Ishikawa (cell line): ENCODE results near the gene ZRANB1.

Source experiments
- CEBPB ChIP-seq: IDR thresholded peaks from 2 replicates; pipeline ENCODE4 v1.6.1; 2012
- EP300 ChIP-seq: IDR thresholded peaks from 2 replicates; pipeline ENCODE4 v1.6.1; 2012; ENCODE audit warnings: borderline replicate concordance
- FOXM1 ChIP-seq: IDR thresholded peaks from 2 replicates; pipeline ENCODE4 v1.6.1; 2012; ENCODE audit warnings: low read depth, borderline replicate concordance
- USF1 ChIP-seq: IDR thresholded peaks from 2 replicates; pipeline ENCODE4 v1.6.1; 2012

GRCh38 chr10:124896751-124897150, 45.2 kb upstream of the ZRANB1 start:
- TF ChIP-seq USF1 (no peak), CEBPB (no peak), FOXM1 (no peak), EP300 (no peak)
